NCI-H748 treated with DMSO at 0.1 percent for 48 hours (cell line): ENCODE results near the gene ACOT13.
"Not testable (repeated sequence)": the region's sequence is repeated elsewhere in the genome, so short reads cannot be mapped to it uniquely, and the experiment has no call there.

Source experiments
- DNase-seq: peaks from one replicate; lab custom pipeline; 2025; lab: John Stamatoyannopoulos, UW

The ACOT13 gene

DNA sequence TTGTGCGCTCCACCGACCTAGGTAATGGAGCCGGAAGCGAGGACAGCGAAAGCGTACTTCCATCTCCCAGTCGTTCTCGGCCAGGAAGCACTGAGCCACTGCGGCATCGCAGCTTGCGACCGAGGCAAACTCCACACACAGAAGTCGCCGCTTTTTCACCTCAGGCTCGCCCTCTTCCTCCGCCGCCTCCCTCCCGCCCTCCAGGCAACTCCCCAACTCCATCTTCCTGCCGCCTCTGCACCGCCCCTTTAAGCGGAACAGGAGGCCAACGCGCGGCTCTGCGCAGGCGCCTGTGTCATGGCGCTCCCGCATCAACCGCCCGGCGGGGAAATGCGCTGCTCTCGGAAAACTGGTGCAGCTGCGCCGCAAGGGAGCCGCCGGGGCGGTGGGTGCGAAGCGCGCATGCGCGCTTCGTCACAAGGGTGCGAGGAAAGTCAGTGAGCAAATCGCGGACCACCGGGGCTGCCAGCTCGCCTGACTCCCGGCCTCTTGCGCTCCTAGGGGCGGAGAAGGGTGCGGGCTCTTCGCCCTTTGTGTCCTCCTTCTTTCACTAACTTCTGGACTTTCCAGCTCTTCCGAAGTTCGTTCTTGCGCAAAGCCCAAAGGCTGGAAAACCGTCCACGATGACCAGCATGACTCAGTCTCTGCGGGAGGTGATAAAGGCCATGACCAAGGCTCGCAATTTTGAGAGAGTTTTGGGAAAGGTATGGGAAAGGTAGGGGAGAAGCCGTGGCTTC, at the start of gene ACOT13, which contains the start of gene TDP2:
TSS of gene ACOT13 (plus strand) at position 437 of the 737 bp plus-strand sequence. CDS start at position 624, 187 bp downstream.
TSS of gene TDP2 (minus strand) at position 259 of the 737 bp plus-strand sequence. CDS start at position 222, 37 bp downstream.
- peak; percentile 84 for DNase-seq

GRCh38 chr6:24619661-24620060, 47.2 kb upstream of the ACOT13 start:
- DNase-seq = no peak

- no peak for DNase-seq
Observed at GRCh38 chr6:24620637-24621036, 46.2 kb upstream of the ACOT13 start.

GRCh38 chr6:24621626-24622289, 45.1 kb upstream of the ACOT13 start:
- no peak for DNase-seq

DNA sequence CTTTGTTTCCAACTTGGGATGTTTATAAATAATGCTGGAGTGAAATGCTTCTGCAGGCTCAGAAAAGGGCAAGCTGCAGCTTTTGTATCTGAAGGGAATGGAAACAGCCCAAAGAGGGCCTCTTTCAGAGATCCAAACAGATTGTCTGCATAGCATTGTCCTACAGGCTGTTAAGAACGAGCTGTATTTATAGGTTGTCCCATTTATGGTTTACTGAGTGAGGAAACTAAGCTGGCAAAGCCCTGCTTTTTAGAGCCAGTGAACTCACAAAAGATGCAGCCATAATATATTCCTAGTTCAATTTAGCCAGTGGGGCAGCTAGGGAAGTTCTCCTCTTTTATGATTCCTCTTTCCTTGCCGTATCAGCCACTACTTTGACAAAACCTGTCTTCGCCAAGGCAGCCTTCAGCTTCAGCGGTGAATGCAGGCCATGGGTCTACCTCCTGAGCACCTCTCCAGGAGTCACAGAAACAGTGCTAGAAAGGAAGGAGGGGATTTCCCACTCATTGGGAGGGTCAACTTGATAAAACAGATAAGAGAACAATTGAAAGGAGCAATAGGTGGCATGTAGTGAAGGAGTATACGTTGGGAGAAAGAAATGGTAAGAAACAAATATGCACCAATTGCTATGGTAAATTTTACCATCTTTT, 35.9 kb upstream of the ACOT13 start:
- no peak for DNase-seq

DNA sequence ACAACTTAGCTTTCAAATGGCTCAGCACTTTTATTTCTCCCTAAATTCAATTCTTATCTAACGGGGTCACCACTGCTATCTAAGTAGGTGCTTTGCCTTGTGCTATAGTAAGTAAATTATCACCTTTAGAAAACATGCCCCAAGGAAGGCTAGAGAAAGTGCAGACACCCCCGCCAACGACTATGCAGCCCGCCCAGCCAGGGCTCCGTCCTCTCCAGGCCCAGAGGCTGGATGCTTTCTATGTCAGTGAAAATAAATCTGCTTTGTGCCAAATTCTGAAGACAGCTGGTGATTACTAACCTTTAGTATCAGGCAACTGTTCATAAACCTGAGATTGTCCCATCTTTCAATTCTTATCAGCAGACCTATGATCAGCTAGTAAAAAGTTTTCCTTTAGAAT, 35.2 kb upstream of the ACOT13 start:
- DNase-seq = no peak

- DNase-seq = no peak
Observed at GRCh38 chr6:24632573-24632972, 34.3 kb upstream of the ACOT13 start.

DNA sequence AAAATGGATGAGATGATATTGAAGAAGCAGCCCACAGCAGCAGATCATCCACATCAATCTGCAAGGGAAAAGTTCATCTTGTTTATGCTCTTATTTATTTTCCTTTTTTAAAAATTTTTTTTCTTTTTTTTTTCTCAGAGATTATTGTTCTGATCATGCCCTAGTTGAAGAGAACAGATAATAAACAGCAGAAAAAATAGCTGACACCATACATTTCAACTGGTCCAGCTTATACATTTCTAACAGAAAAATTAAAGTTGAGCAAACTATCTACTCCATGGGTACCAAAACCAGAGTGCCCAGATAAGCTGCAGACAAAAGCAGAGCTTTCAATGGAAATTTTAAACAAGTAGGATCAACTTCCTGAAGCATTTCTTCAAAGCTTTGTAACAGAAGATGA, 30.2 kb upstream of the ACOT13 start:
- DNase-seq = no peak

- DNase-seq = no peak
Observed at GRCh38 chr6:24640166-24640565, 26.7 kb upstream of the ACOT13 start.

GRCh38 chr6:24640631-24641030, 26.2 kb upstream of the ACOT13 start:
- not testable (repeated sequence) for DNase-seq

DNA sequence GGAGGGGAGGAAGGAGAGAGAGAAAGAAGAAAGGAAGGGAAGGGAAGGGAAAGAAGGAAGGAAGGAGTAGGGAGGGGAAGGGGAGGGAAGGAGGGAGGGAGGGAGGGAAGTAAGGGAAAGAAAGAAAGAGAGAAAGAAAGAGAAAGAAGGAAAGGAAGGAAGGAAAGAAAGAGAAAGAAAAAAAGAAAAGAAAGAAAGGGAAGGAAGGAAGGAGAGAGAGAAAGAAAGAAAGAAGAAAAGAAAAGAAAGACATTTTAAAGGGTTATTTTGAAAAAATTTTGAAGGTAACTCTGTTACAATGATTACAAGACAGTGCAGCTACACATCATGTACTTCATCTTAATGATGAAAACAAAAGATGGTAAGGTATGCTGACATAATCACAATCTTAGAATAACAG, 24.8 kb upstream of the ACOT13 start:
- no peak for DNase-seq

GRCh38 chr6:24643920-24644319, 23.0 kb upstream of the ACOT13 start:
- no peak for DNase-seq

DNA sequence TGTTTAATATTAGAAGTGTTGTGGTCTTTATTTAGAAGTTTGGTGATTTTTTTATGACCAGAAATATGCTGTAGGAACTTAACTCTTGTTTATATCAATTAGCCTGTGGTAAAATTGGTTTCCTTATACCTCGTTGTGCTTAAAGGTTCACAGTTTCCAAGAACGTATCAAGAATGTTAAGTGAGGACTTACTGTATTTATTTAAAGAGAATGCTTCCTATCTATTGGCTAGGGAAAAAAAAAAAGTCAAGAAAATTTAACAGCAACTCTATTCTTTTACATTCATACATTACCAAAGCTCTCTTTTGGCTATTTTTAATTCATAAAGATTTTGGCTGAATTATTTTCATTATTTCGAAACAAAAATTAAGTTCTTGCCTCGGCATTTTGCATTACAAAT, 22.5 kb upstream of the ACOT13 start:
- DNase-seq = no peak

- no peak for DNase-seq
Observed at GRCh38 chr6:24646771-24647170, 20.1 kb upstream of the ACOT13 start.

- DNase-seq = no peak
Observed at GRCh38 chr6:24648276-24648675, 18.6 kb upstream of the ACOT13 start.

DNA sequence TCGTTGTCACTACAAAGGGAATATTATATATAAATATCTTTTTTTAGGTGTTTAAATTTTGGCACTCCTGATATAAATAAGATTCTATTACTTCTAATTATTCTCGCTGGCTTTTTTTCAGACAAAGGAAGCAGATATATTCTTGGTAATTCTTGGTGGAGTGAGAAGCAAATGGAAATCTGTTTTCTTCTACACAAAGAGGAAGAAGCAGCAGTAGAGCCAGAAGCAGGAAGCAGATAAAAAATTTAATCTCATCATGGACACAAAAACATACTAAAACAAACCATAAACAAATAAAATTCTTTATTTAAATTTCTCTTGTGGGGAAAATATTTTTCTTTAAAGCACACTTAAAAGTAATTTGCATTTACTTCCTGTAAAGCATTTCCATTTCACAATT, 17.2 kb upstream of the ACOT13 start:
- DNase-seq = no peak

GRCh38 chr6:24650365-24650764, 16.5 kb upstream of the ACOT13 start:
- DNase-seq = no peak

- DNase-seq = no peak
Observed at GRCh38 chr6:24655215-24655614, 11.7 kb upstream of the ACOT13 start.

GRCh38 chr6:24658573-24659560, 8.0 kb upstream of the ACOT13 start:
- DNase-seq = no peak

DNA sequence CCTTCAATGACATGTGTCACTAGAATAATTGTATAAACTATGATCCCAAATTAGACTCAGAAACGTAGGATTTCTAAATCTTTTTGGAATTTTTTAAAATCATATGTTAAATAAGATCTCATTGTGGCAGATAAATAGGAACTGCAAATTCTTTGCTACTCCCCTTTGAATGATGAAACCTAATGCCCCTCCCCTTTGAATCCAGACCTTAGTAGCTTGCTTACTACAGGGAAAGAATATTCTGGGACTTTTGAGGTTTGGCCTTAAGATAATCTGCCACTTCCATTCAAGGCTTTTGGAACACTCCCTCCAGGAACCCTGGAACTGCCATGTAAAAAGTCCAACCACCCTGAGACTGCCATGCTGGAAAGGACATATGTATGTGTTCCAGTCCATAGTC, 7.3 kb upstream of the ACOT13 start:
- no peak for DNase-seq

DNA sequence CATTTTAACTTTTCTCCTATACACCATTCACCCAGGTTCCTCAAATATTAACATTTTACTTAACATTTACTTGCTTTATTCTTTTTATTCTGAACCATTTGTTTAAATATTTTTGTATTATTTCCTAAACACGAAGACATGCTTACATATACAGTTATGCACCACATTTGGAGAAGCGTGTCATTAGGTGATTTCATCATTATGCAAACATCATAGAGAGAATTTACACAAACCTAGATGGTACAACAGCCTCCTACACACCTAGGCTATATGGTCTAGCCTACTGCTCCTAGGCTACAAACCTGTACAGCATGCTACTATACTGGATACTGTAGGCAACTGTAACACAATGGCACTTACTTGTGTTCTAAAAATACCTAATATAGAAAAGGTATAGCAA, 6.8 kb upstream of the ACOT13 start:
- DNase-seq = no peak

DNA sequence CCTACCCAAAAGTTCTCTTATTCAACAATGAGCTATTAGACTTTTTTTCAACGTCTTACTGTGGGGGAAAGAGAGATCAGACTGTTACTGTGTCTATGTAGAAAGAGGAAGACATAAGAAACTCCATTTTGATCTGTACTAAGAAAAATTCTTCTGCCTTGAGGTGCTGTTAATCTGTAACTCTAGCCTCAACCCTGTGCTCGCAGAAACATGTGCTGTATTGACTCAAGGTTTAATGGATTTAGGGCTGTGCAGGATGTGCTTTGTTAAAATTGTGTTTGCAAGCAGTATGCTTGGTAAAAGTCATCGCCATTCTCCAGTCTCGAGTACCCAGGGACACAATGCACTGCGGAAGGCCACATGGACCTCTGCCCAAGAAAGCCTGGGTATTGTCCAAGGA, 5.1 kb upstream of the ACOT13 start:
- not testable (repeated sequence) for DNase-seq
